ENCODE measurements around the gene GPATCH1. TPM values are rescaled to one million over a fixed set of nuclear protein-coding genes. Genes with fewer than 3 reads are reported as not detected.

GPATCH1 gene
- total and polyA plus RNA-seq, 2 of the 13 experiments (the other 11 are each of a cell fraction or from before 2014, with no cell fraction given), result 6.8 to 6.9 TPM

DNA sequence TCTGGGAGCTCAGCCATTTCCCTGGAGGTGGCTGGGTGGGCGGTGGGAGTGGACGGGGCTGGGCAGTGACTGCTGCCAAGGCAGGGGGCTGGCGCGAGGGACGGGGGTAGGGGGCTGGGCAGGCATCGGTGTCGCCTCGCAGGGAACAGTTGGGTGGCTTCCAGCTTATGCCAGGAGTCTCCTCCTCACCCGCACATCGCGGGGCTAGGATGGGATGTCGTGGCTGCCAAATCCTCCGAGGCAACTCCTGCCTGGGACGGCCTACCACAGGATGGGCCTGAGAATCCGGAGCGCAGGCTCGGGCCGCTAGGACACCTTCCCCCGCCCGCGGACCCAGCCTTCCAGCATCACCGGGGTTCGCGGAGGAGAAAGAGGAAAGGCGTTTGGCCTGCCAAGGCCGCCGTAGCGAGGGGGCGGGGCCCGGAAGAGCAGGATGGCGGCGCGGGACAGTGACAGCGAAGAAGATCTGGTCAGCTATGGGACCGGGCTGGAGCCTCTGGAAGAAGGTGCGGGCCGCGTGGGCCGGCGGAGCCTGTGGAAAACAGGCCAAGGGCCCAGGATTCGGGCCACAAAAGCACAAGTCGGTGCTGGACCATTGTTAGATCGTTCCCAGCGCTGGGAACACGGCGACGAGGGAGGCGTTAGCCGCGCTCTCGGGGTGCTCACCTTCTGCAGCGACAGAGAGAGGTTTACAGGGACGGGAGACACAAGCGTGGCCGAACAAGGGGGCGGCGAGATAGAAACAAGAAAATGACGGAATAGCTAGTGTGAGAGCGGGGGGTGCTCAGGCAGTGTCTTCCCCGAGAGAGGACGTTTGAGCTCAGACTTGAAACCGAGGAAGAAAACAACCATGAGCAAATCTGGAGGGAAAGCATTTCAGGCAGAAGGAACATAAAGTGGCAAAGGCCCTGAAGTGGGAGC, at the start of gene GPATCH1 (continued):
- TF ChIP-seq, protein P1, sequence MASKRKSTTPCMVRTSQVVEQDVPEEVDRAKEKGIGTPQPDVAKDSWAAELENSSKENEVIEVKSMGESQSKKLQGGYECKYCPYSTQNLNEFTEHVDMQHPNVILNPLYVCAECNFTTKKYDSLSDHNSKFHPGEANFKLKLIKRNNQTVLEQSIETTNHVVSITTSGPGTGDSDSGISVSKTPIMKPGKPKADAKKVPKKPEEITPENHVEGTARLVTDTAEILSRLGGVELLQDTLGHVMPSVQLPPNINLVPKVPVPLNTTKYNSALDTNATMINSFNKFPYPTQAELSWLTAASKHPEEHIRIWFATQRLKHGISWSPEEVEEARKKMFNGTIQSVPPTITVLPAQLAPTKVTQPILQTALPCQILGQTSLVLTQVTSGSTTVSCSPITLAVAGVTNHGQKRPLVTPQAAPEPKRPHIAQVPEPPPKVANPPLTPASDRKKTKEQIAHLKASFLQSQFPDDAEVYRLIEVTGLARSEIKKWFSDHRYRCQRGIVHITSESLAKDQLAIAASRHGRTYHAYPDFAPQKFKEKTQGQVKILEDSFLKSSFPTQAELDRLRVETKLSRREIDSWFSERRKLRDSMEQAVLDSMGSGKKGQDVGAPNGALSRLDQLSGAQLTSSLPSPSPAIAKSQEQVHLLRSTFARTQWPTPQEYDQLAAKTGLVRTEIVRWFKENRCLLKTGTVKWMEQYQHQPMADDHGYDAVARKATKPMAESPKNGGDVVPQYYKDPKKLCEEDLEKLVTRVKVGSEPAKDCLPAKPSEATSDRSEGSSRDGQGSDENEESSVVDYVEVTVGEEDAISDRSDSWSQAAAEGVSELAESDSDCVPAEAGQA (IDR thresholded peaks at IDR 0.05; ENCODE audit: low read depth), result peak; percentile 62
- TF ChIP-seq, protein P1 (CRISPR knock-in tag; IDR thresholded peaks at IDR 0.05; ENCODE audit: borderline replicate concordance), result no peak
- peak; percentile 89 for TF ChIP-seq CSRNP1 (CRISPR knock-in tag; IDR thresholded peaks at IDR 0.05)
- peak; percentile 37; the same call in 1 of the 2 replicates for TF ChIP-seq SOX5 (CRISPR knock-in tag; IDR thresholded peaks at IDR 0.05; ENCODE audit: borderline replicate concordance)
- TF ChIP-seq EP300 (IDR thresholded peaks at IDR 0.05; ENCODE audit: low read depth in 2 of 2, low read length in 2 of 2), result no peak
- peak; percentile 52; the same call in 1 of the 2 replicates for TF ChIP-seq EP300 (CRISPR knock-in tag; IDR thresholded peaks at IDR 0.05; ENCODE audit: borderline replicate concordance)
- 0 out of 2 replicates have a peak, but pooled peaks have one; percentile 14 for TF ChIP-seq ZNF549 (CRISPR knock-in tag; IDR thresholded peaks at IDR 0.05)
- no peak for TF ChIP-seq GPN1 (CRISPR knock-in tag; IDR thresholded peaks at IDR 0.05; ENCODE audit: borderline replicate concordance)
- TF ChIP-seq ZEB1 (IDR thresholded peaks at IDR 0.05; ENCODE audit: insufficient replicate concordance, low read depth), result no peak
- TF ChIP-seq SIN3A (IDR thresholded peaks at IDR 0.05; ENCODE audit: borderline replicate concordance, low read depth, low read length), result peak; percentile 88; the same call in 1 of the 2 replicates
- no peak for TF ChIP-seq RNF219 (CRISPR knock-in tag; IDR thresholded peaks at IDR 0.05)
- TF ChIP-seq, protein P2, sequence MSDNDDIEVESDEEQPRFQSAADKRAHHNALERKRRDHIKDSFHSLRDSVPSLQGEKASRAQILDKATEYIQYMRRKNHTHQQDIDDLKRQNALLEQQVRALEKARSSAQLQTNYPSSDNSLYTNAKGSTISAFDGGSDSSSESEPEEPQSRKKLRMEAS (IDR thresholded peaks at IDR 0.05), result peak; percentile 74; the same call in 1 of the 2 replicates
- TF ChIP-seq FOXA1 (IDR thresholded peaks at IDR 0.05), result no peak
- no peak for TF ChIP-seq FOXA1 (CRISPR knock-in tag; IDR thresholded peaks at IDR 0.05)
- TF ChIP-seq ZNF234 (CRISPR knock-in tag; conservative IDR thresholded peaks at IDR 0.05), result no peak
